ENCODE measurements around the gene DIPK1B. TPM values are rescaled to one million over a fixed set of nuclear protein-coding genes. Genes with fewer than 3 reads are reported as not detected.

Gene DIPK1B
- total and polyA plus RNA-seq, 10 of the 15 experiments (the other 5 are each of a cell fraction or from before 2014, with no cell fraction given), result 0.08 to 0.28 (median 0.13) TPM; not detected in 3

DNA sequence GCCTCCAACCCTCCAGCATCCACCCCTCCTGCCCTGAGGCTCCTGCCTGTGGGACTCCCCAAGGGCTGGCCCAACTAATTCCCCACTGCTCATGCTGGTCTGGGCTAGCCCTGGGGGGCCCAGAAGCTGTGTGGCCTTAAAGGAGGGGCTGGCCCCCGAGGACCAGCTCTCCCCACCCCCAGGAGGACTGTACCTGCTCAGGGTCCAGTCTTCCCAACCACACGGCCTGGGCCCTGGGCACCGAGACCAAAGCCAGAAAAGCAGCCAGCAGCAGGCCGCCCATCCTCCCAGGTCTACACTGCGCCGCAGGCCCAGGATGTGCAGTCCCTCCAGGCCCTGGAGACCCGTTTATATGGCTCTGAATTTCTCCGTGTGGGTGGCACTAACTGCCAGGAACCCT is 35.8 kb downstream of the DIPK1B start, which contains the start of gene LCN6 (continued):
- TF ChIP-seq, protein P1, sequence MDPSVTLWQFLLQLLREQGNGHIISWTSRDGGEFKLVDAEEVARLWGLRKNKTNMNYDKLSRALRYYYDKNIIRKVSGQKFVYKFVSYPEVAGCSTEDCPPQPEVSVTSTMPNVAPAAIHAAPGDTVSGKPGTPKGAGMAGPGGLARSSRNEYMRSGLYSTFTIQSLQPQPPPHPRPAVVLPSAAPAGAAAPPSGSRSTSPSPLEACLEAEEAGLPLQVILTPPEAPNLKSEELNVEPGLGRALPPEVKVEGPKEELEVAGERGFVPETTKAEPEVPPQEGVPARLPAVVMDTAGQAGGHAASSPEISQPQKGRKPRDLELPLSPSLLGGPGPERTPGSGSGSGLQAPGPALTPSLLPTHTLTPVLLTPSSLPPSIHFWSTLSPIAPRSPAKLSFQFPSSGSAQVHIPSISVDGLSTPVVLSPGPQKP (IDR thresholded peaks at IDR 0.05; ENCODE audit: low read depth, low read length), result no peak
- no peak for TF ChIP-seq TAF1 (IDR thresholded peaks at IDR 0.05; ENCODE audit: borderline replicate concordance, low read depth, low read length)
- TF ChIP-seq, protein P2, sequence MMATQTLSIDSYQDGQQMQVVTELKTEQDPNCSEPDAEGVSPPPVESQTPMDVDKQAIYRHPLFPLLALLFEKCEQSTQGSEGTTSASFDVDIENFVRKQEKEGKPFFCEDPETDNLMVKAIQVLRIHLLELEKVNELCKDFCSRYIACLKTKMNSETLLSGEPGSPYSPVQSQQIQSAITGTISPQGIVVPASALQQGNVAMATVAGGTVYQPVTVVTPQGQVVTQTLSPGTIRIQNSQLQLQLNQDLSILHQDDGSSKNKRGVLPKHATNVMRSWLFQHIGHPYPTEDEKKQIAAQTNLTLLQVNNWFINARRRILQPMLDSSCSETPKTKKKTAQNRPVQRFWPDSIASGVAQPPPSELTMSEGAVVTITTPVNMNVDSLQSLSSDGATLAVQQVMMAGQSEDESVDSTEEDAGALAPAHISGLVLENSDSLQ (IDR thresholded peaks at IDR 0.05), result no peak
- no peak for TF ChIP-seq CHD4 (IDR thresholded peaks at IDR 0.05)
- TF ChIP-seq, protein P3, sequence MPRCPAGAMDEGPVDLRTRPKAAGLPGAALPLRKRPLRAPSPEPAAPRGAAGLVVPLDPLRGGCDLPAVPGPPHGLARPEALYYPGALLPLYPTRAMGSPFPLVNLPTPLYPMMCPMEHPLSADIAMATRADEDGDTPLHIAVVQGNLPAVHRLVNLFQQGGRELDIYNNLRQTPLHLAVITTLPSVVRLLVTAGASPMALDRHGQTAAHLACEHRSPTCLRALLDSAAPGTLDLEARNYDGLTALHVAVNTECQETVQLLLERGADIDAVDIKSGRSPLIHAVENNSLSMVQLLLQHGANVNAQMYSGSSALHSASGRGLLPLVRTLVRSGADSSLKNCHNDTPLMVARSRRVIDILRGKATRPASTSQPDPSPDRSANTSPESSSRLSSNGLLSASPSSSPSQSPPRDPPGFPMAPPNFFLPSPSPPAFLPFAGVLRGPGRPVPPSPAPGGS (IDR thresholded peaks at IDR 0.05; ENCODE audit: borderline replicate concordance, insufficient read depth, low read depth, low read length, poor library complexity, severe bottlenecking), result no peak
- TF ChIP-seq JUND (IDR thresholded peaks at IDR 0.05; ENCODE audit: low read depth, low read length), result no peak
- no peak for TF ChIP-seq BCL11A (IDR thresholded peaks at IDR 0.05; ENCODE audit: low read depth, low read length)
- TF ChIP-seq CBX3 (IDR thresholded peaks at IDR 0.05; ENCODE audit: borderline replicate concordance, low read depth), result no peak
- no peak for TF ChIP-seq ETV6 (conservative IDR thresholded peaks at IDR 0.05 in 1 of 2, IDR thresholded peaks at IDR 0.05 in 1 of 2; ENCODE audit: borderline replicate concordance in 1 of 2, low read depth in 1 of 2)
- TF ChIP-seq, protein P4, sequence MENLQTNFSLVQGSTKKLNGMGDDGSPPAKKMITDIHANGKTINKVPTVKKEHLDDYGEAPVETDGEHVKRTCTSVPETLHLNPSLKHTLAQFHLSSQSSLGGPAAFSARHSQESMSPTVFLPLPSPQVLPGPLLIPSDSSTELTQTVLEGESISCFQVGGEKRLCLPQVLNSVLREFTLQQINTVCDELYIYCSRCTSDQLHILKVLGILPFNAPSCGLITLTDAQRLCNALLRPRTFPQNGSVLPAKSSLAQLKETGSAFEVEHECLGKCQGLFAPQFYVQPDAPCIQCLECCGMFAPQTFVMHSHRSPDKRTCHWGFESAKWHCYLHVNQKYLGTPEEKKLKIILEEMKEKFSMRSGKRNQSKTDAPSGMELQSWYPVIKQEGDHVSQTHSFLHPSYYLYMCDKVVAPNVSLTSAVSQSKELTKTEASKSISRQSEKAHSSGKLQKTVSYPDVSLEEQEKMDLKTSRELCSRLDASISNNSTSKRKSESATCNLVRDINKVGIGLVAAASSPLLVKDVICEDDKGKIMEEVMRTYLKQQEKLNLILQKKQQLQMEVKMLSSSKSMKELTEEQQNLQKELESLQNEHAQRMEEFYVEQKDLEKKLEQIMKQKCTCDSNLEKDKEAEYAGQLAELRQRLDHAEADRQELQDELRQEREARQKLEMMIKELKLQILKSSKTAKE (IDR thresholded peaks at IDR 0.05; ENCODE audit: low read depth, poor library complexity, severe bottlenecking), result no peak

Data from GM12878 (cell line).